Stimulated activated CD8-positive, alpha-beta memory T cell treated with anti-CD3 and anti-CD28 coated beads, Interleukin-7, amount 100 ng/mL, for 4 hours (primary cell): ENCODE data around the gene NRG3.

Experiments used
- DNase-seq, 2 donors: peaks; one replicate each; pipeline ENCODE4 v3.0.0-alpha.2; 2020; ENCODE audit warnings: low read depth in 2 of 2

NRG3 gene

GRCh38 chr10:82680608-82681007 is 805.6 kb downstream of the NRG3 start:
- DNase-seq = no peak

GRCh38 chr10:82683945-82684344 is 809.0 kb downstream of the NRG3 start:
- DNase-seq = no peak

GRCh38 chr10:82685087-82685486 is 810.1 kb downstream of the NRG3 start:
- no peak for DNase-seq

GRCh38 chr10:82691211-82691610 is 816.2 kb downstream of the NRG3 start:
- DNase-seq = no peak

GRCh38 chr10:82692458-82692857 is 817.5 kb downstream of the NRG3 start:
- no peak for DNase-seq

GRCh38 chr10:82721831-82722230 is 846.8 kb downstream of the NRG3 start:
- no peak for DNase-seq

- DNase-seq = no peak
These were observed 847.3 kb downstream of the NRG3 start for GRCh38 chr10:82722273-82722672.

- no peak for DNase-seq
These were observed 861.3 kb downstream of the NRG3 start for GRCh38 chr10:82736305-82736704.

GRCh38 chr10:82737549-82737948 is 862.6 kb downstream of the NRG3 start:
- no peak for DNase-seq

- no peak for DNase-seq
These were observed 863.6 kb downstream of the NRG3 start for GRCh38 chr10:82738592-82738991.

- no peak for DNase-seq
These were observed 867.5 kb downstream of the NRG3 start for GRCh38 chr10:82742478-82742877.

GRCh38 chr10:82742898-82743297 is 867.9 kb downstream of the NRG3 start:
- no peak for DNase-seq

- no peak for DNase-seq
These were observed 875.5 kb downstream of the NRG3 start for GRCh38 chr10:82750538-82750937.

- no peak for DNase-seq
These were observed 882.4 kb downstream of the NRG3 start for GRCh38 chr10:82757397-82757796.

GRCh38 chr10:82757901-82758300 is 882.9 kb downstream of the NRG3 start:
- DNase-seq = no peak

- no peak for DNase-seq
These were observed 884.1 kb downstream of the NRG3 start for GRCh38 chr10:82759050-82759449.

GRCh38 chr10:82762641-82763040 is 887.6 kb downstream of the NRG3 start:
- no peak for DNase-seq

GRCh38 chr10:82768040-82768439 is 893.0 kb downstream of the NRG3 start:
- no peak for DNase-seq

- DNase-seq = no peak
These were observed 903.9 kb downstream of the NRG3 start for GRCh38 chr10:82778908-82779307.

GRCh38 chr10:82796510-82796909 is 921.5 kb downstream of the NRG3 start:
- DNase-seq = no peak

- DNase-seq = no peak
These were observed 926.3 kb downstream of the NRG3 start for GRCh38 chr10:82801289-82801688.

- no peak for DNase-seq
These were observed 936.6 kb downstream of the NRG3 start for GRCh38 chr10:82811621-82812020.

- DNase-seq = no peak
These were observed 938.9 kb downstream of the NRG3 start for GRCh38 chr10:82813856-82814255.

- DNase-seq = no peak
These were observed 939.6 kb downstream of the NRG3 start for GRCh38 chr10:82814635-82815034.

- no peak for DNase-seq
These were observed 940.7 kb downstream of the NRG3 start for GRCh38 chr10:82815680-82816079.
